HG03108 (cell line): Measurements from ENCODE around the gene EFCAB12.

ENCODE experiments used
- ATAC-seq: cut with Tn5 transposase; IDR thresholded peaks from one replicate; pipeline ENCODE4 v1.9.1; 2021; ENCODE audit warnings: moderate library complexity; ENCODE audit not compliant: unreplicated experiment

The EFCAB12 gene

GRCh38 chr3:129428376-129429079 lies at the start of gene EFCAB12:
EFCAB12 (minus strand) TSS chr3:129428636; CDS start chr3:129428488, 148 bp downstream.
- peak; percentile 87 for ATAC-seq

GRCh38 chr3:129476586-129476985 lies 48.1 kb upstream of the EFCAB12 start:
- ATAC-seq: no peak

GRCh38 chr3:129475863-129476262 lies 47.4 kb upstream of the EFCAB12 start:
- ATAC-seq: no peak

- no peak for ATAC-seq
Observed at GRCh38 chr3:129474984-129475804, 46.8 kb upstream of the EFCAB12 start.

GRCh38 chr3:129473769-129474152 lies 45.3 kb upstream of the EFCAB12 start:
- no peak for ATAC-seq

GRCh38 chr3:129473067-129473768 lies 44.8 kb upstream of the EFCAB12 start:
- ATAC-seq: no peak

- no peak for ATAC-seq
Observed at GRCh38 chr3:129470861-129471260, 42.4 kb upstream of the EFCAB12 start.

GRCh38 chr3:129469026-129469425 lies 40.6 kb upstream of the EFCAB12 start:
- ATAC-seq: no peak

GRCh38 chr3:129467932-129468331 lies 39.5 kb upstream of the EFCAB12 start:
- no peak for ATAC-seq

- ATAC-seq: no peak
Observed at GRCh38 chr3:129463716-129464115, 35.3 kb upstream of the EFCAB12 start.

- ATAC-seq: no peak
Observed at GRCh38 chr3:129463094-129463493, 34.7 kb upstream of the EFCAB12 start.

GRCh38 chr3:129462361-129462968 lies 34.0 kb upstream of the EFCAB12 start:
- ATAC-seq: no peak

GRCh38 chr3:129461461-129462146 lies 33.2 kb upstream of the EFCAB12 start:
- no peak for ATAC-seq

GRCh38 chr3:129461022-129461421 lies 32.6 kb upstream of the EFCAB12 start:
- no peak for ATAC-seq

- ATAC-seq: no peak
Observed at GRCh38 chr3:129460572-129460971, 32.1 kb upstream of the EFCAB12 start.

- ATAC-seq: no peak
Observed at GRCh38 chr3:129460155-129460554, 31.7 kb upstream of the EFCAB12 start.

- no peak for ATAC-seq
Observed at GRCh38 chr3:129453732-129454131, 25.3 kb upstream of the EFCAB12 start.

- ATAC-seq: no peak
Observed at GRCh38 chr3:129449279-129450115, 21.1 kb upstream of the EFCAB12 start.

- no peak for ATAC-seq
Observed at GRCh38 chr3:129448186-129448895, 19.9 kb upstream of the EFCAB12 start.
